PFSK-1 (cell line): ENCODE measurements around the gene FAM13C.

Source experiments
- FOXP2 ChIP-seq: optimal IDR thresholded peaks from 2 replicates; pipeline ENCODE3; 2011; ENCODE audit warnings: borderline replicate concordance, control low read depth, inconsistent platforms; ENCODE audit not compliant: insufficient read depth; ENCODE audit errors: extremely low read length, extremely low read depth
- POLR2AphosphoS5 ChIP-seq: IDR thresholded peaks from 2 replicates; pipeline ENCODE4 v1.6.1; 2012; ENCODE audit warnings: low read depth, mild to moderate bottlenecking, control low read depth, low read length, moderate library complexity
- SIN3A ChIP-seq: IDR thresholded peaks from 2 replicates; pipeline ENCODE4 v1.6.1; 2012; ENCODE audit warnings: mild to moderate bottlenecking, low read length, moderate library complexity, borderline replicate concordance; ENCODE audit not compliant: insufficient read depth
- TAF1 ChIP-seq: IDR thresholded peaks from 2 replicates; pipeline ENCODE4 v1.6.1; 2012; ENCODE audit warnings: low read length, control low read depth, borderline replicate concordance; ENCODE audit not compliant: insufficient read depth
- TF ChIP-seq, protein P1 (sequence below), 2 experiments: IDR thresholded peaks; 2 replicates each; pipeline versions ENCODE4 v1.6.1 to v1.8.0; 2011 to 2012; ENCODE audit warnings: low read depth in 2 of 2, low read length in 2 of 2, control low read depth in 1 of 2, inconsistent platforms in 1 of 2, mild to moderate bottlenecking in 1 of 2, moderate library complexity in 1 of 2; ENCODE audit not compliant: insufficient read depth in 1 of 2

Gene FAM13C

DNA sequence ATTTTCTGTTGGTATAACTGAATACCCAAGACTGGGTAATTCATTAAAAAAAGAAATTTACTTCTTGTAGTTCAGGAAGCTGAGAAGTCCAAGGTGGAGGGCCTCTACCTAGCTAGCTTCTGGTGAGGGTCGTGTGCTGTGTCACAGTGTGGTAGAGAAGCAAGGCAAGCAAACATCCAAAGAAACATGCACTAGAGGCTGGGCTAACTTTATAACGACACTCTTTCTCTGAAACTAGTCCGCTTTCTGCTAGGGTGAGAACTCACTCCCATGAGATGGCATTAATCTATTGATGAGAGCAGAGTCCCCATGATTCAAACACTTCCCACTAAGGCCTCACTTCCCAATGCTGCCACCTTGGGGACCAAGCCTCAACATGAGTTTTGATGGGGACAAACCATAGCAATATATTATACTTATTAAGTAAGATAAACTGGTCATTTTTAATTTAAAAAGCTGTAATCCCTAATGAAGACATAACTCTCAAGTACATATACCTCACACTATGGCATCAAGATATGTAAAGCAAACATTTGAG, 135.1 kb downstream of the FAM13C start:
- TF ChIP-seq POLR2AphosphoS5, result no peak
- no peak for TF ChIP-seq TAF1
- TF ChIP-seq FOXP2, result no peak
- no peak for TF ChIP-seq SIN3A
- TF ChIP-seq, protein P1, sequence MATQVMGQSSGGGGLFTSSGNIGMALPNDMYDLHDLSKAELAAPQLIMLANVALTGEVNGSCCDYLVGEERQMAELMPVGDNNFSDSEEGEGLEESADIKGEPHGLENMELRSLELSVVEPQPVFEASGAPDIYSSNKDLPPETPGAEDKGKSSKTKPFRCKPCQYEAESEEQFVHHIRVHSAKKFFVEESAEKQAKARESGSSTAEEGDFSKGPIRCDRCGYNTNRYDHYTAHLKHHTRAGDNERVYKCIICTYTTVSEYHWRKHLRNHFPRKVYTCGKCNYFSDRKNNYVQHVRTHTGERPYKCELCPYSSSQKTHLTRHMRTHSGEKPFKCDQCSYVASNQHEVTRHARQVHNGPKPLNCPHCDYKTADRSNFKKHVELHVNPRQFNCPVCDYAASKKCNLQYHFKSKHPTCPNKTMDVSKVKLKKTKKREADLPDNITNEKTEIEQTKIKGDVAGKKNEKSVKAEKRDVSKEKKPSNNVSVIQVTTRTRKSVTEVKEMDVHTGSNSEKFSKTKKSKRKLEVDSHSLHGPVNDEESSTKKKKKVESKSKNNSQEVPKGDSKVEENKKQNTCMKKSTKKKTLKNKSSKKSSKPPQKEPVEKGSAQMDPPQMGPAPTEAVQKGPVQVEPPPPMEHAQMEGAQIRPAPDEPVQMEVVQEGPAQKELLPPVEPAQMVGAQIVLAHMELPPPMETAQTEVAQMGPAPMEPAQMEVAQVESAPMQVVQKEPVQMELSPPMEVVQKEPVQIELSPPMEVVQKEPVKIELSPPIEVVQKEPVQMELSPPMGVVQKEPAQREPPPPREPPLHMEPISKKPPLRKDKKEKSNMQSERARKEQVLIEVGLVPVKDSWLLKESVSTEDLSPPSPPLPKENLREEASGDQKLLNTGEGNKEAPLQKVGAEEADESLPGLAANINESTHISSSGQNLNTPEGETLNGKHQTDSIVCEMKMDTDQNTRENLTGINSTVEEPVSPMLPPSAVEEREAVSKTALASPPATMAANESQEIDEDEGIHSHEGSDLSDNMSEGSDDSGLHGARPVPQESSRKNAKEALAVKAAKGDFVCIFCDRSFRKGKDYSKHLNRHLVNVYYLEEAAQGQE (IDR thresholded peaks at IDR 0.05; ENCODE audit: insufficient read depth in 1 of 2, low read depth in 2 of 2, low read length in 2 of 2), result no peak

DNA sequence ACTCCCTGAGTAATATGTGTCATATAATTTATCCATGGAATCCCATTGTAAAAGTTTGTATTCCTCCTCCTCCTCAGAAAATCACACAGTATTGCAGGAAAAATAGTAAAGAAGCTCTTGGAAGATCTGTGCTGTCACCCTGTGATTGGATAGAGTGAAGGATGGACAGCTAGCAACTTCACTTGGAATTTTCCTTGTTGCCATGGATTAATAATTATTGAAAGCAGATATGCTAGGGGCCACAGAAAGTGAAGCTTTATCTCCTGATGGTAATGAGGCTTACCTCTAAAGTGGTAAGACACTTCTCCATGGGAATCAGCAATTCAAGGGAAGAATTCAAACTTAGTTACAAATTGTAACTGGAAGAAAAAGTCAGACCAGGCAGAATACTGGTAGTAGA, 137.1 kb downstream of the FAM13C start:
- no peak for TF ChIP-seq SIN3A
- TF ChIP-seq TAF1, result no peak
- TF ChIP-seq FOXP2, result no peak
- TF ChIP-seq POLR2AphosphoS5, result no peak
- TF ChIP-seq, protein P1 (IDR thresholded peaks at IDR 0.05; ENCODE audit: insufficient read depth in 1 of 2, low read depth in 2 of 2, low read length in 2 of 2), result no peak

DNA sequence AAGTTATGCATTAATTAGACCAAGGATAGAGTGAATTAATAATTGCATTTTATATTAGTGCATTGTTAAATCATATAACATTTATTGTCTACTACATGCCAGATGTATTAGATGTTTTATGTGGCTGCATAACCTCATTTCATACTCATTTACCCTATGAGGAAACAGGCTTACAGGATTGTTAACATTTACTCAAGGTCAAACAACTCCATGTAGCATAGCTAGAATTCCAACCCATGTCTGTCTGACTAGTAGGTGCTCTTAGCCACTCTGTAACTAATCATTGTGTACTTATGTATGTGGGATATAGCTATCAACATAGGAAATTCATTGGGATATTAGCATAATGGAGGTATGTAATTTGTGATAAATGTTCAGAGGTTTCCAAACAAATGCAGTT, 139.6 kb downstream of the FAM13C start:
- no peak for TF ChIP-seq FOXP2
- TF ChIP-seq POLR2AphosphoS5, result no peak
- no peak for TF ChIP-seq SIN3A
- TF ChIP-seq TAF1, result no peak
- TF ChIP-seq, protein P1 (IDR thresholded peaks at IDR 0.05; ENCODE audit: insufficient read depth in 1 of 2, low read depth in 2 of 2, low read length in 2 of 2), result no peak

DNA sequence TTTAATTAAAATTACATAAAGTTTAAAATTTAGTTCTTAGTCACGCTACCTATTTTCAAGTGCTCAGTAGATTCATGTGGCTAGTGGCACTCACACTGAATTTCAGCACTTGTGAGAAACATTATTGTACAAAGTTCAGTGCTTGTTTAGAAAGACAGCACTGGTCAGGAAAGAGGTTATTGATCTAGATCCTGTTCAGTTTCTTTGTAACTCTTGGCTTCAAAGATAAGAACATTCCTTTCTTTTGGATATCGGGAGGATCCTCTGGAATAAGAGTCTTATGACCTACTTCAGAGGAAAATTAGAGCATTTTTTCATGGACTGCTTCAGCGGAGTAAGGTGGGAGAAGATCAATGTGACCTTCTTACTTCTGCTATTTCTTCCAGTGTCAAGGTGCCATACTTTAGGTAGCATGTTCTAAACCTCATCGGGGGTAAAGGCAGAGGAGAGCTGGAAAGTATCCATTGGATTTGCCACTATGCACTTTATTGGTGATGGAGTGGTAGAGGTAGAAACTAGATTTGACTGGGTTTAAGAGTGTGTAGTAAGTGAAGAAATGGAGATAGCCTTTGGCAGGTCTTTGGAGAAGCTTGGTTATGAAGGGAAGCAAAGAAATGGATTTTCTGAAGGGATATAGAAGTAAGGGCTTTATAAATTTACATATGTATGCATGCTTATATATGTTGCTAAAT, 146.0 kb downstream of the FAM13C start:
- TF ChIP-seq TAF1 (no peak), FOXP2 (no peak), SIN3A (no peak), POLR2AphosphoS5 (no peak)
- TF ChIP-seq, protein P1 (IDR thresholded peaks at IDR 0.05; ENCODE audit: insufficient read depth in 1 of 2, low read depth in 2 of 2, low read length in 2 of 2), result no peak

DNA sequence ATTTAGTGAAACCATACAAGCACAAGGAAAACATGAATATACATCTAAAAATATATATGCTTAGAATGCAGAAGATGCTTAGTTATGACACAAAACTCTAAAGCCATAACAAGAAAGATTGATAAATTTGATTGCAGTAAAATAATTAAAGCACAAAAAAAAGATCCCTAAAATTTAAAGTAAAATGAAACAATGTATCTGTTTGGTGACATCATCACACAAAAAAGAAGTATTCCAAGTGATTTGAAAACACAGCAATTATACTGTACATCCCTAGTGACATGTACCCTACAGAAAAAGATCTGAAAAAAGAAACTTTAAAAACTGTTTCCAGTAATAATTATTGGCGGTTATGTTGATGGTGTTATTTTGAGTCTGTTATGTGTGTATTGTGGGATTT, 148.2 kb downstream of the FAM13C start:
- no peak for TF ChIP-seq SIN3A
- no peak for TF ChIP-seq POLR2AphosphoS5
- TF ChIP-seq FOXP2, result no peak
- TF ChIP-seq, protein P1 (IDR thresholded peaks at IDR 0.05; ENCODE audit: insufficient read depth in 1 of 2, low read depth in 2 of 2, low read length in 2 of 2), result no peak
- TF ChIP-seq TAF1, result no peak
